Cardiac fibroblast (primary cell): ENCODE measurements around the gene PSMC1.
A peak's percentile ranks its signal among the peaks of the same experiment; 100 is the strongest.
"Not testable (repeated sequence)": the region's sequence is repeated elsewhere in the genome, so short reads cannot be mapped to it uniquely, and the experiment has no call there.

ENCODE experiments used
- DNase-seq, 2 donors: peaks; one replicate each; pipeline versions ENCODE4 v3.0.0 to v3.0.0-alpha.2; 2010; ENCODE audit warnings: low read depth in 2 of 2
- H3K4me3 ChIP-seq, 2 donors: replicated peaks in 1 of 2; 1 replicate in 1 of 2; 2 replicates in 1 of 2; pipeline ENCODE4 v1.5.1; 2011; ENCODE audit warnings: low read depth in 2 of 2, low read length in 2 of 2, mild to moderate bottlenecking in 2 of 2, moderate library complexity in 1 of 2
- CTCF ChIP-seq: IDR thresholded peaks from one replicate; pipeline ENCODE4 v1.5.1; 2011; ENCODE audit warnings: low read depth, mild to moderate bottlenecking, low read length, inconsistent platforms

PSMC1 gene

GRCh38 chr14:90256354-90257131 is at the start of gene PSMC1:
Gene PSMC1, plus strand, starts transcription at chr14:90256553. Its CDS starts 45 bp downstream, at chr14:90256598.
- no peak for TF ChIP-seq CTCF
- peak within 1 kb of the TSS; percentile 86 to 90 for H3K4me3 ChIP-seq
- DNase-seq: peak; percentile 95 to 97

GRCh38 chr14:90213099-90213748 is 43.1 kb upstream of the PSMC1 start:
- no peak for DNase-seq
- TF ChIP-seq CTCF: no peak
- H3K4me3 ChIP-seq: no peak overlapping the region

GRCh38 chr14:90228478-90228877 is 27.9 kb upstream of the PSMC1 start:
- no peak overlapping the region for H3K4me3 ChIP-seq
- no peak for TF ChIP-seq CTCF

GRCh38 chr14:90229942-90230341 is 26.4 kb upstream of the PSMC1 start:
- not testable (repeated sequence) for DNase-seq, H3K4me3 ChIP-seq

More at GRCh38 chr14:90228478-90228877, 27.9 kb upstream of the PSMC1 start:
- no peak for DNase-seq

- peak; percentile 91 for TF ChIP-seq CTCF
- H3K4me3 ChIP-seq: no peak overlapping the region
- DNase-seq: peak; percentile 71 to 79
These were observed 21.0 kb upstream of the PSMC1 start for GRCh38 chr14:90235179-90235976.

- peak in 1 of 2 donors; percentile 28 for DNase-seq
These were observed 17.2 kb upstream of the PSMC1 start for GRCh38 chr14:90239139-90239538.

More at GRCh38 chr14:90239139-90239538, 17.2 kb upstream of the PSMC1 start:
- no peak for TF ChIP-seq CTCF
- H3K4me3 ChIP-seq: no peak overlapping the region
